ENCODE measurements around the gene BMAL1.

BMAL1 gene

DNA sequence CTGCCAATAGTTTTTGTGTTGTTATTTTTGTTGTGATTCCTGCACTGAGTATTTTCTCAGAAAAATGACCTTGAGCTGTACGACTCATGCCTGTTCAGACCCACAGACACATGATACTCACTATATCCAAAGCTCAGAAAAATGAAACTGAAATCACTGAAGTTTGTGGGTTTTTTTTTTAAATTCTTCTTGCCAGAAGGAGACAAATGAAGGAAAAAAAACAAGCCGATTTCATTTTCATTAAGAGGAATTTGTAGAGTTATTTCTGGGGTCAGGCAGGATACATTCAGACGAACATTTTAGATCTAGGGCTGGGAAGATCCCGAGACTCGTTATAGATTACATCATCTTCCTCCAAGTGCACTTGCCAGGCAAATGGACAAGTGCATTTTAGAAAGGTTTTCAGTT lies 60.4 kb downstream of the BMAL1 start:
- H3K4me3 ChIP-seq (replicated peaks; ENCODE audit: low read depth, low read length): peak overlapping the region; percentile 26
- peak; percentile 60 for DNase-seq (ENCODE audit: low read depth)
- TF ChIP-seq, protein P1, sequence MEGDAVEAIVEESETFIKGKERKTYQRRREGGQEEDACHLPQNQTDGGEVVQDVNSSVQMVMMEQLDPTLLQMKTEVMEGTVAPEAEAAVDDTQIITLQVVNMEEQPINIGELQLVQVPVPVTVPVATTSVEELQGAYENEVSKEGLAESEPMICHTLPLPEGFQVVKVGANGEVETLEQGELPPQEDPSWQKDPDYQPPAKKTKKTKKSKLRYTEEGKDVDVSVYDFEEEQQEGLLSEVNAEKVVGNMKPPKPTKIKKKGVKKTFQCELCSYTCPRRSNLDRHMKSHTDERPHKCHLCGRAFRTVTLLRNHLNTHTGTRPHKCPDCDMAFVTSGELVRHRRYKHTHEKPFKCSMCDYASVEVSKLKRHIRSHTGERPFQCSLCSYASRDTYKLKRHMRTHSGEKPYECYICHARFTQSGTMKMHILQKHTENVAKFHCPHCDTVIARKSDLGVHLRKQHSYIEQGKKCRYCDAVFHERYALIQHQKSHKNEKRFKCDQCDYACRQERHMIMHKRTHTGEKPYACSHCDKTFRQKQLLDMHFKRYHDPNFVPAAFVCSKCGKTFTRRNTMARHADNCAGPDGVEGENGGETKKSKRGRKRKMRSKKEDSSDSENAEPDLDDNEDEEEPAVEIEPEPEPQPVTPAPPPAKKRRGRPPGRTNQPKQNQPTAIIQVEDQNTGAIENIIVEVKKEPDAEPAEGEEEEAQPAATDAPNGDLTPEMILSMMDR (IDR thresholded peaks at IDR 0.05; ENCODE audit: low read length, missing control alignments): no peak

DNA sequence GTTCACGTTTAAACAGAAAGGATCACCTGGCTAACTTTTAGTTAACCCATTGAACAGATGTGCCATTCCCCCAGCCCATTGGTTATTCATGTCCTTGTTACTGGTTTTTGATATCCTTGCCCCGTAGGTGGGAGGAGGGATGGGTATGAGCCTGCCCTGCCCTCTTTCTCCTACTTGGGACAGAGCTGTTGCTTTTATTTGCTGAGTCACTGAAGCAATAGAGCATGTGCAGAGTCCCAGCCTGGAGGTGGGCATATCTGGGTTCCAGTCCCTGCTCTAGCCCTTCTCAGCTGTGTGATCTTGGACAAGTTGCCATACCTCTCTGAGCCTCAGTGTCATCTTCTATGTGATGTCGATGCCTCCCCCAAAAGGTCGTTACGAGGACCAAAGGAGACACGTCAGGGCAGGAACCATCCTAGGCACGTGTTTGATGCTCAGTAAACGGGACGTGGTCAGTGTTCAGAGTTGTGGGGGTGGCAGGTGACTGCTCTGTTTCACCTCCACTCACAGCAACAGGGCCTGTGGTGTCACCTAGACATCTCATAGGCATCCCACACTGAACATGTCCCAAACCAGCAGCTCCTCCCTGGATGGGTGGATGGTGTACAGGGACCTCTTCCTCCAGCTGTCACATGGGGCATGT lies 61.0 kb downstream of the BMAL1 start:
- DNase-seq (ENCODE audit: low read depth): peak; percentile 55
- TF ChIP-seq, protein P1 (IDR thresholded peaks at IDR 0.05; ENCODE audit: low read length, missing control alignments): no peak
- peak overlapping the region; percentile 26 for H3K4me3 ChIP-seq (replicated peaks; ENCODE audit: low read depth, low read length)

DNA sequence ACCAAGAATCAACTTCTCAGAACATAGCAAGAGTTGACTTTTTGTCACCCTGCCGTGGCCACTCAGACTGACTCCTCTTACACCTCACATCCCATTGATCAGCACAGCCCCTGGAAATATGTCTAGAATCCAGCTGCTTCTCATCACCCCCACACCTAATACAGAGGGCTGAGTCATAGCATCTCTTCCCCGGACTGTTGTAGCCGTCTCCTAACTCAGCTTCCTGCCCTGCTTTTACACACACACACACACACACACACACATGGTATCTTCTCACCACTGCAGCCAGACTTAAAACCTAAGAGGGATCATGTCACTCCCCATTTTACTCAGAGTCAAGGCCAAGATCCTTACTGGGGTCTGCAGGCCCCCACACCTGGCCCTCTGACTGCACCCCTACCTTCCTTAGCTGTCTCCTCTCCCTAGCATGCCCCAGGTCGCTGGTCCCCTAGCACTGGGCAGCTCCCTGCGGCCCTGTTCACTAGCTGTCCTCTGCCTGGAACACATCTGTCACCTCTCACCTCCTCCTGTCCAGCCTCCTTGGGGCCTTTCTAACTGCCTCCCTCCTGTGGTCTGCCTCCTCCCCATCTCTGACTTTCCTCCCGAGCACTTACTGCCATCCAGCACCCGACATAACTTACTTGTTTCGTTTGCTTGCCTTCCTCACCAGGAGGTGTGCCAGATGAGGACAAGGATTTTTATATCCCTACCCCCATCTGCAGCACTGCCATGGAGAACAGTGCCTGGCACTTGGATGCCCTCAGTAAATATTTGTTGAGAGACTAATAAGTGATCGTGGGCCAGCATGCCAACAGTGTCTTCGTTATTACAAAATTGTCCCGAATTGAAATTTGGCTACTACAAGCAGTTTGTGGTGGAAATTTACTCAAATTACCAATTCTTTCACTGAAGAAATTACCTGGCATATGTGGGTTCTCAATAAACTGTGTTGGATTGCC lies 61.9 kb downstream of the BMAL1 start:
- peak; percentile 93 for DNase-seq (ENCODE audit: low read depth)
- no peak overlapping the region for H3K4me3 ChIP-seq (replicated peaks; ENCODE audit: low read depth, low read length)
- TF ChIP-seq, protein P1 (IDR thresholded peaks at IDR 0.05; ENCODE audit: low read length, missing control alignments): no peak

DNA sequence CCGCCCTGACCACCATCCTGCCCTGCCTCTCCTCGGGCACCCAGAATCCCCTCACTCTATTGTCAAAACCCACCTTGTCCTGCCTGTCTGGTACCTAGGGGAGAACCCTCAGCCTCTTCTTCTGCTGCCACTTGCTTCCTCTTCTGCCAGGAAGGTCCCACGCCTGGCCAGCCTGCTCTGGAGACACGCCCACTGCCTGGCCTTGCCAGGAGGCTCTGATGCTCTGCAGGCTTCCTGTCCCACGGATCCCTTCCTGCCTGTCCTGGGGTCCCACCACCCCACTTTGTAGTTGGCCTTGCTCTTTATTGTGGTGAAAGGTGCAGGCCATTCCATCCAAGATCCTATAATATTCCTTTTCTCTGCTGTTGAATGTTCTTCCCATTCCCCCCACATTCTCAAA lies 63.4 kb downstream of the BMAL1 start:
- TF ChIP-seq, protein P1 (IDR thresholded peaks at IDR 0.05; ENCODE audit: low read length, missing control alignments): no peak
- no peak for DNase-seq (ENCODE audit: low read depth)
- no peak overlapping the region for H3K4me3 ChIP-seq (replicated peaks; ENCODE audit: low read depth, low read length)

DNA sequence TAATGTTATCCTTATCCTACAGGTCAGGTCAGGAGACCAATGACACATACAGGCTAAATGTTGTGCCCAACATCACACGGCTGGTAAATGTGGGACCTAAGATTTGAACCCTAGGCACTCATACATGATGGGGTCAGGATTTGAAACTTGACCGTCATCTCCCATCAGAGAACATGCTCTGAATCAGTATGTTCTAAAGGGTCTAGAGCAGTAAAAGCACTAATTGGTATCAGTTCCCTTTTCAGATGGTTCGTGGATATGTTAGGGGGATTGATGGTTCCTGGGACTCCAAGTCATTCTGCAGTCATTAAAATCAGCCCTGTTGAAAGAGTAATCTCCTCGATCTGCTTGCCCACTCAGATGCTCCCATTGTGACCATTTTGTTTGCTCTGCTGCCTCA lies 65.5 kb downstream of the BMAL1 start:
- DNase-seq (ENCODE audit: low read depth): no peak
- no peak overlapping the region for H3K4me3 ChIP-seq (replicated peaks; ENCODE audit: low read depth, low read length)
- TF ChIP-seq, protein P1 (IDR thresholded peaks at IDR 0.05; ENCODE audit: low read length, missing control alignments): no peak

DNA sequence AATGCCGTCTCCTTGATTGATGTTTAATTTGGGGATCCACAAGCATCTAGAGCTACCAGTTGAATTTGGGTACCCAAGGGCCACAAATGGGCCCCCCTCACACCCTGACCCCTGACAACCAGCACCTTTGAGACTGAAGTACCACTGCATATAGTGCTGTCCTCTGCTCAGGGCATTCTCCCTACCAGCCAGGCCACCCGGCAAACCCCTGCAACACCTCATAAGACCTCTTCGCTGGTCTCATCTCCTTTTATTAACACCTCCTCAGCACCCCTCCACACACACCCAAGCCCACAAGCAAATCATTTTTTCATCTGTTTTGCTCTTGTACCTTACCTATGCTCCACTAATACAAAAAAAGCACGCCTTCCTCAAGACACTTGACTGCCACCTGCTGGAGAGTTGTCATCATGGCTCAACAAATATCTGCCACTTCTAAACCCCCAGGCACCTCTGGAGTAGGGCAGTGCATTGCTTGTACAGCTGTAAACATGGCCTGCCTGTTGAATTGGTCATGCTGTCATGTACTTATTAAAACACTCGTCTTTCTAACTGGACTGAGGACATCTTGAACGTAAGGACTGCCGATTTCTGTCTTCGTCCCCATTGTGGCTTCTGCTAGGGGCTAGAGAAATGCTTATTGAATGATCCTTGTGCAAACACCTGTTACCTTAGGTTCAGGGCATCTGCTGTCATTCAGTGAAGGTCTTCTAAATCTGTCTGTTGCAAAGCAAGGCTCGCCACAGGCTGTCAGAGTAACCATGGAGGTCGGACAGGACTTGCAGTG lies 66.5 kb downstream of the BMAL1 start:
- H3K4me3 ChIP-seq (replicated peaks; ENCODE audit: low read depth, low read length): no peak overlapping the region
- TF ChIP-seq, protein P1 (IDR thresholded peaks at IDR 0.05; ENCODE audit: low read length, missing control alignments): peak; percentile 89
- DNase-seq (ENCODE audit: low read depth): peak; percentile 85
